ENCODE results near the gene TGIF1. TPM values are rescaled to one million over a fixed set of nuclear protein-coding genes. Genes with fewer than 3 reads are reported as not detected.

The TGIF1 gene
- total RNA-seq, result 35.8 TPM

GRCh38 chr18:3450012-3450798 lies at the start of gene TGIF1:
TGIF1 (plus strand) TSS chr18:3450172; CDS start chr18:3450490, 318 bp downstream.

Other genes starting within 250 kb of the TGIF1 start
- gene MYOM1, start 230.2 kb upstream of the TGIF1 start, total RNA-seq, result 10.4 TPM
- 63.0 TPM for gene MYL12A, start 202.4 kb upstream of the TGIF1 start, total RNA-seq
- 158 TPM for gene MYL12B, start 188.0 kb upstream of the TGIF1 start, total RNA-seq